Measurements from ENCODE around the gene HS3ST3A1.

Gene HS3ST3A1

GRCh38 chr17:13601776-13602551, at the start of gene HS3ST3A1:
HS3ST3A1 (minus strand) TSS chr17:13601929; CDS start chr17:13601129, 800 bp downstream.
- DNase-seq: no peak

GRCh38 chr17:13650096-13650675, 48.5 kb upstream of the HS3ST3A1 start:
- DNase-seq: no peak

- no peak for DNase-seq
These were observed 45.9 kb upstream of the HS3ST3A1 start for GRCh38 chr17:13647543-13648021.

DNA sequence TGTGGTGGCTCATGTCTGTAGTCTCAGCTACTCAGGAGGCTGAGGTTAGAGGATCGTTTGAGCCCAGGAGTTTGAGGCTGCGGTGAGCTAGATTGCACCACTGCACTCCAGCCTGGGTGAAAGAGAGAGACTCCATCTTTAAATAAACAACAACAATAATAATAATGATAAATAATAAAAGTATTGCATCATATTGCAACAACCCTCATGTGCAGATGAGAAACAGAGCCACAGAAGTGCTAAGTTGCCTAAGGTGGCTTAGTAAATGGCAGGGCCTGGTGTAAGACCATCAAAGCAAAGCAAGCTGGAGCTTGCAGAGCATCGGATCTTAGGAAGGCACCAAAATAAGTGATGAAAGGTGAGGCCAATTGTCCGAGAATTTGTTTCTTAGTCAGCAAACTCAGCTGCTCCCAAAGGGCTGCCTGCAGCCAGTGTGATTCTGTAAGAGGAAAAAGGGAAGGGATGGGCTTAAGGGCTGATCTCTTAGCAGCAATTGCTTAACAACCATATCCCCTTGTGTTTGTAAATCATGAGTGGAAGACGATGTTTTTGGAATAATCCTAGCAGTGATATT, 45.3 kb upstream of the HS3ST3A1 start:
- no peak for DNase-seq

DNA sequence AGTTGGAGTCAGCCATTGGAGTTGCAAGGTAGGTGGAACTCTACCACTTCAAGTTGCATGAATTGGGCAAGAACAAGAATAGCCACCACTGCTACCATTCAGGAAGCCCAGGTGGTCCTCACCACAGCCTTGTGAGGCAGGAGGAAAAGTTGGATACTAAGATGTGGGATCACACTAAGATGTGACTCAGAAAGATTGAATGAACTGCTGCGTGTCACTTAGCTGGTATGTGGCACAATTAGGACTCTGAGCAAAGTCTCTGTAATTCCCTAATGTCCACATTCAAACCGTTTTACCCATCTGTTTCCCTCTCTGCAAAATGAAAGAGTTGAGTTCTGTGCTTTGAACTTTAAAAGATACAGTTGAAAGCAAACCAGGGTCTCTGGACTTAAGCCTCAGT, 44.7 kb upstream of the HS3ST3A1 start:
- DNase-seq: no peak

DNA sequence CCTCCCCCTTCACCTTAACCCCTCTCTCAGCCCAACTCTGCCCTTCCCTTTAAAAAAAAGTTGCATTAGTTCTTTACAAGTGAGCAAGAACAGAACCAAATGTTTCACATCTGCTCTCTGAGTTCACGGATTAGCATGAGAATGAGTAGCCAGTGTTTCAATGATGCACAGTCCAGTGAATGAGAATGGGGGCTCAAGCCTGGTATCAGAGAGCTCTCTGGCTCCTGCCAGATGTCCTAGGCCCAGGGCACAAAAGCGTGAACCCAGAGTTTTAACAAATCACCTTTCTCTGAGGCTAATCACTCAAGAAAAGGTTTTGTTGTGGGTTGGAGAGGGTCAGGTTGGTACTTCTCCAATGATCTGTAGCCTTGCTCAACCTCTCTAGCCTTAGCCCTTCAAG, 41.5 kb upstream of the HS3ST3A1 start:
- DNase-seq: no peak

GRCh38 chr17:13642188-13642587, 40.5 kb upstream of the HS3ST3A1 start:
- no peak for DNase-seq

- no peak for DNase-seq
These were observed 38.8 kb upstream of the HS3ST3A1 start for GRCh38 chr17:13640551-13640950.

DNA sequence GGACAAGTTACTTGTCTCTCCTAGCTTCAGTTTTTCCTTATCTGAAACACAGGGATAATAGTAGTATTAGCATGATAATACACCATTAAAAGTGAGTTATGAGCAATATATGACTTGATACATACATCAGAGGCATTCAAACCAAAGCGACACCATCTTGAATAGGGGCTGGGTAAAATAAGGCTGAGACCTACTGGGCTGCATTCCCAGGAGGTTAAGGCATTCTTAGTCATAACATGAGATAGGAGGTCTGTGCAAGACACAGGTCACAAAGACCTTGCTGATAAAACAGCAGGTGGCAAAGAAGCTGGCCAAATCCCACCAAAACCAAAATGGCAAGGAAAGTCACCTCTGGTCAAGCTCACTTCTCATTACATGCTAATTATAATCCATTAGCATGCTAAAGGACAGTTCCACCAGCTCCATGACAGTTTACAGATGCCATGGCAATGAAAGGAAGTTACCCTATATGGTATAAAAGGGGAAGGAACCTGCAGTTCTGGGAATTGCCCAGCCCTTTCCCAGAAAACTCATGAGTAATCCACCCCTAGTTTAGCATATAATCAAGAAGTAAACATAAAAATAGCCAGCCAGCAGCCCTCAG, 37.2 kb upstream of the HS3ST3A1 start:
- no peak for DNase-seq

- DNase-seq: no peak
These were observed 35.2 kb upstream of the HS3ST3A1 start for GRCh38 chr17:13636951-13637350.

DNA sequence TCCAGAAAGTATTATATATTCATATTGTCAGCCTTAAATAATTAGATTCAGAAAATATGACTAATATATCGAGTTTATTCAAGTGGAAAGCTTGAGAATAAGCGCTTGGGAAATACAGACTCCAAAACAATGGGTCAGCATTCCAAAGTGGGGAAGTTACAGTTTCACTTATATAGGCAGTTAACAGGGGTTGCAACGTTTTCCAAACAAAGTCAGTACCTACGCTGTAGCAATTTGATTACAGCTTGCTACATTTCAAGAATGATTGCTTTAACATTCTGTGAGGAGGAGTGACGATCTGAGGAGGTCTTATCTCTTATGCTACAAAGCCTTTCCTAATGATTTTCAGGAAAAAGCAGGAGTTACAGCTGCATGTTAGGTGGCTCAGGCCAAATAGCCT, 34.2 kb upstream of the HS3ST3A1 start:
- no peak for DNase-seq

- DNase-seq: no peak
These were observed 32.3 kb upstream of the HS3ST3A1 start for GRCh38 chr17:13634021-13634420.

GRCh38 chr17:13631529-13631928, 29.8 kb upstream of the HS3ST3A1 start:
- DNase-seq: no peak

DNA sequence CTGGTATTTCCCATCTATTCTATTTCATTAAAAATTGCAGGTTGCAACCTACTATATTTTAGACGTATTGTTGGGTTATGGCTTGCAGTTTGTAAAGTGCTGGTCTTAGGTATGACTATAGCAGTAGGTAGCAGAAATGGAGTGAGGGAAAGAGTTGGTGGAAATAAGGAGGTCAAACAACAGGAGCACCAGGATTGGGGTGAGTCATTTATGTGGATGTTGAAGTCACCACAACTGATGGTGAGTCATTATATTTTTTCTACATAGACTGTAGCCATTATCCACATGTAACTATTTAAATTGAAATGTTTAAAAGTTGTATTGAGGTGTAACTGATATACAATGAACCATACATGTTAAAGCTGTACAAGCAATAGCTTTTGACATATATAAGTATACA, 25.0 kb upstream of the HS3ST3A1 start:
- DNase-seq: no peak

- no peak for DNase-seq
These were observed 17.7 kb upstream of the HS3ST3A1 start for GRCh38 chr17:13619462-13619861.

DNA sequence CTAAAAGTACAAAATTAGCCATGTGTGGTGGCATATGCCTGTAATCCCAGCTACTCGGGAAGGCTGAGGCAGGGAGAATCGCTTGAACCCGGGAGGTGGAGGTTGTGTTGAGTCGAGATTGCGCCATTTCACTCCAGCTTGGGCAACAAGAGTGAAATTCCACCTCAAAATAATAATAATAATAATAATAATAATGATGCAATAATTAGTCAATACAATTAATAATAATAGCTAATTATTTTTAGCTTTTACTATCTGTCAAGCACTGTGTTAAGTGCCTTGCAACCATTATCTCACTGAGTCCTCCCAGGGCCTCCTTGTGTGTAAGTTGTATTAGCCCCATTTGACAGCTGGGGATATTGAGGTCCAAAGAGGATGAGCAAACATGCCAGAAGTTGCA, 14.3 kb upstream of the HS3ST3A1 start:
- DNase-seq: no peak

- DNase-seq: no peak
These were observed 8.2 kb upstream of the HS3ST3A1 start for GRCh38 chr17:13609941-13610340.

- no peak for DNase-seq
These were observed 380 bp downstream of the HS3ST3A1 start for GRCh38 chr17:13601322-13601775.

DNA sequence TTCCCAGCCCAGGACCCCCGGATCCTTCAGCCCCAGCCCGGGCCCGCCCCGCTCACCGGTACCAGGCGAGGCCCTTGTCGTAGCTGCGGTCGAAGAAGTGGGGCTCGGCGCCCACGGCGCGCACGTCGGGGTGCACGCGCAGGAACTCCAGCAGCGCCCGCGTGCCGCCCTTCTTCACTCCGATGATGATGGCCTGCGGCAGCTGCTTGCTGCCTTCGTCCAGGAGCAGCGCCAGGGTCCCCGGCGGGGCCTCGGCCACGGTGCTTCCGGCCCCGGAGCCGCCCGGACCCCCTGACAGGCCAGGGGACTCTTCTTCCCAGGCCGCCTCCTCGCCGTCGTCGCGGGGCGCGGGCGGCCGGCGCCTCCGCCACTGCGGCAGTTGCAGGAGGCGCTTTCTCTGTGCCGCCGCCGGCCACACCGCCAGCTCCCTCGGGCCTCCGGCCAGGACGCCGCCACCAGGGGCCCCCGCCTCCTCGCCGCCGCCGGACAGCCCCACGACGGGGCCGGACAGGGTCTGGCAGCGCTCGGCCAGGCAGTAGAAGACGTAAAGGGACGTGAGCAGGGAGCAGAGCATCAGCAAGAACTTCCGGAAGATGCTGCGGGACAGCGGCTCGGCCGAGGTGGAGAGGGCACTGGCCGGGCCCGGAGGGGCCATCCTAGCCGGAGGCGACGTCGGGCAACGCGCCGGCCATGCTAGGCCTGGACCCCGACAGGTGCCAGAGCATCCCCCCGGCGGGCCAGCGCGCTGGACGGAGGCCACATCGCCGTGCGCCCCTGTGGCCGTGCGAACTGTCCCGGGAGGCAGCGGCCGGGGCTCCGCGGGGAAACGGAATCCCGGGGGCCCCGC, 1.0 kb downstream of the HS3ST3A1 start:
- DNase-seq: no peak

DNA sequence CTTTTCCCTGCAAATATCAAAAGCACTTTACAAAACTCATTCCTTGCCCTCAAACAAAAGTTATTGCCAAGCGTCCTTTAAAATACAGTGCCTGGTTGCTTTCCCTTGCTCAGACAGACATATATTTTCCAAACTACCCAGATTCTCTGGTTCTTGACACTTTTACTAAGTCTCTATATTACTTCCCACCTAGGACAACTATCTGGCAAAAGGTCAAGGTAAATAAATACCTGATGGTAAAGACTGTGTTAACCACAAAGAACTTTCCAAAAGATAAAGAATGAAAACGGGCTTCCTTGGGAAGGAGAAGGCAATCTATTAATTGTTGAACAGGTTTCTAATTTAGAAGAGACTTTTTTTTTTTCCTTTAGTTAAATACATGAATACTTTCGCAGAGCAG, 1.9 kb downstream of the HS3ST3A1 start:
- DNase-seq: no peak

DNA sequence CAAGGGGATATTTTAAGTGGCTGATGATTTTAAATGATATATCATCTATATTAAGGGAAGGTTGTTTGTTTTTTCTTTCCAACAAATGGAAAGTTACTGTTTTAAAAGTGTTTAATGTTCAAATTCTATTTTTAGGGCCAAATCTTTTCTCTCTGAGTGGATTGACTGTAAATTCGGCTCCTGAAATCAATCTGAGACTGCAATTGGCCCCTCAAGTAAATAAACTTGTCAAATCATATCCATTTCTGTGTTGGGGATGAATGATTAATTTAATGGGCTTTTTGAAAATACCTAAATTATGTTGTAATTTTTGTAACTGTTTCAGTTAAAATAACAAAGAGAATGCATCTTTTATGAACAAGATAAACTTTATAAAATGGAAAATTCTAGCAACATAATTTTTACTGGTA, 2.6 kb downstream of the HS3ST3A1 start:
- DNase-seq: no peak

GRCh38 chr17:13598353-13599167, 3.2 kb downstream of the HS3ST3A1 start:
- no peak for DNase-seq

All from RPMI8226 (cell line).